ENCODE results near the gene WNT1.

DNA sequence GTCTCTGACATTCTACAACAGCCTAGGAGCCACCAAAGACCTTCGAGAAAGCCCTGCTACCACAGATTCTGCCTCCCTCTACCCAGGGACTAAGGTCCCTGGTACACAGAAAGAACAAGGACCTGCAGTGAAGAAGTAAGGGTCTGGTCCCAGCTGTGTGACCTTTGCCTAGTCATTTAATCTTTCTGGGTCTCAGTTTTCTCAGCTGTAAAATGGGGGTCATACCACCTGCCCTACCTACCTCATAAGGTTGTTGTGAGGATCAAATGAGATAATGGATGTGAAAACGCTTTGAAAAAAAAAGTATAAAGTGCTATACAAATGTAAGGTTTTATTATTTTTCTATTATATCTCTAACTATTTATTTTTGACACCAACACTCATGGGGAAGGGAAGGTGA is 45.7 kb downstream of the WNT1 start:
- no peak for TF ChIP-seq TAF1 (IDR thresholded peaks at IDR 0.05; ENCODE audit: low read depth)
- TF ChIP-seq TCF12 (IDR thresholded peaks at IDR 0.05; ENCODE audit: low read depth), result no peak
- TF ChIP-seq REST (IDR thresholded peaks at IDR 0.05; ENCODE audit: low read depth), result no peak
- no peak for TF ChIP-seq CEBPB (IDR thresholded peaks at IDR 0.05)
- TF ChIP-seq, protein P1, sequence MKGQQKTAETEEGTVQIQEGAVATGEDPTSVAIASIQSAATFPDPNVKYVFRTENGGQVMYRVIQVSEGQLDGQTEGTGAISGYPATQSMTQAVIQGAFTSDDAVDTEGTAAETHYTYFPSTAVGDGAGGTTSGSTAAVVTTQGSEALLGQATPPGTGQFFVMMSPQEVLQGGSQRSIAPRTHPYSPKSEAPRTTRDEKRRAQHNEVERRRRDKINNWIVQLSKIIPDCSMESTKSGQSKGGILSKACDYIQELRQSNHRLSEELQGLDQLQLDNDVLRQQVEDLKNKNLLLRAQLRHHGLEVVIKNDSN (IDR thresholded peaks at IDR 0.05), result no peak
- no peak for TF ChIP-seq ZBTB7A (IDR thresholded peaks at IDR 0.05; ENCODE audit: low read depth)
